HL-60 (cell line): Measurements from ENCODE around the gene GSC.

Experiments
- DNase-seq, 2 experiments: peaks; one replicate each; pipeline ENCODE4 v3.0.0-alpha.2; 2010 to 2020; ENCODE audit warnings: low read depth in 1 of 2, low spot score in 1 of 2
- H3K27ac ChIP-seq: fragments of 250-450 bp; sonication (Bioruptor Pico); replicated peaks from 2 replicates; pipeline ENCODE4 v1.5.1; 2020; ENCODE audit warnings: mild to moderate bottlenecking, moderate library complexity
- H3K27me3 ChIP-seq: fragments of 250-450 bp; sonication (Bioruptor Pico); 2 replicates; pipeline ENCODE4 v1.5.1; 2021; ENCODE audit warnings: mild to moderate bottlenecking, moderate library complexity; ENCODE audit not compliant: insufficient read depth, poor library complexity, severe bottlenecking
- H3K4me3 ChIP-seq: replicated peaks from 2 replicates; pipeline ENCODE4 v1.5.1; 2011; ENCODE audit warnings: mild to moderate bottlenecking, control low read depth, low read length; ENCODE audit not compliant: insufficient read depth
- CTCF ChIP-seq: IDR thresholded peaks from one replicate; pipeline ENCODE4 v1.5.1; 2011; ENCODE audit warnings: low read length, control low read depth, inconsistent platforms; ENCODE audit not compliant: insufficient read depth
- GABPA ChIP-seq: IDR thresholded peaks from 2 replicates; pipeline ENCODE4 v1.6.1; 2012; ENCODE audit warnings: low read depth
- POLR2AphosphoS5 ChIP-seq: IDR thresholded peaks from 2 replicates; pipeline ENCODE4 v1.6.1; 2012; ENCODE audit warnings: low read depth
- REST ChIP-seq: IDR thresholded peaks from 2 replicates; pipeline ENCODE4 v1.6.1; 2012; ENCODE audit warnings: low read depth; ENCODE audit not compliant: insufficient replicate concordance
- SPI1 ChIP-seq: IDR thresholded peaks from 2 replicates; pipeline ENCODE4 v1.6.1; 2012; ENCODE audit warnings: low read depth, mild to moderate bottlenecking, borderline replicate concordance

GSC gene

GRCh38 chr14:94779713-94780112 is 9.8 kb upstream of the GSC start:
- TF ChIP-seq POLR2AphosphoS5 (no peak), GABPA (no peak), SPI1 (no peak)
- H3K27me3 ChIP-seq, result peaks cover 13% of the 10 kb centered on the region

GRCh38 chr14:94775871-94776210 is 5.9 kb upstream of the GSC start:
- DNase-seq, result no peak
- Histone ChIP-seq H3K27me3 (peaks cover 51% of the 10 kb centered on the region), H3K4me3 (no peak overlapping the region), H3K27ac (no peak overlapping the region)
- TF ChIP-seq SPI1, result no peak
- TF ChIP-seq REST, result no peak
- TF ChIP-seq CTCF, result no peak

More at GRCh38 chr14:94779713-94780112, 9.8 kb upstream of the GSC start:
- DNase-seq, result no peak
- H3K4me3 ChIP-seq, result no peak overlapping the region
- no peak overlapping the region for H3K27ac ChIP-seq

DNA sequence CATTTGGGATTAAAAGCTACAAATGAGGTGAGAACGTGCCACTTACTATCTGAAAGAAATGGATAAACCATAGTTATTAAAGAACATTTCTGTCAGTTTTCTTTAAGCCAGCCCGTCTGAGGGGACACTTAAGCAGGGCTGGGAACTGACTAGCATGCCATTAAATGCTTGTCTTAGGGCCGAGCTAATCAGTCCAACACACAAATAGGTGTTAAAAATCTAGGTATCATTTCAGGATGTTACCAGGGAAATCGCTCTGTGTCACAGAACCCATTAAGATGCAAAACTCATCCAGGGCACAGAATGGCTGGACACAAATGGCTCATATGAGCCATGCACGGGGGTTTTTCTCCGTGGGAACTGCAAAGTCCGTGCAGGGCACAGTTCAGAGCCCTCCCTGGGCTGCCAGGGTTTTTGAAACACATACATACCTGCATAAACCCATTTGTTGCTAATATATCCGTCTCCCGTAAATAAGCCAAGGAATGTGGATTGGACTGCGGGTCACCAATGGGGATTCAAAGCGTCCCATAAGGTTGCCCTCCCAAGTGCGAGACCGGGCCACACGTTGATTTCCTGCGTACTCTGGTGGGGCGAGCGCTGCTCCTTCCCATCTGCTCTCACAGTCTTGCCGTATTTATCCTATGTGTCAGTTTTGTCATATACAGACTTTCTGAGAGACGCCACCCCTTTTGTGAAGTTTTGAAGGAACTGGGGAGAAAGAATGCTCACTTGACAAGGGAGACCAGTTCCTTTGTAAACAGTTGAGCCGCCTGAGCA is 5.4 kb upstream of the GSC start:
- H3K27me3 ChIP-seq, result peaks cover 56% of the 10 kb centered on the region
- H3K27ac ChIP-seq, result no peak overlapping the region
- H3K4me3 ChIP-seq, result no peak overlapping the region
- DNase-seq, result no peak
- no peak for TF ChIP-seq CTCF
- no peak for TF ChIP-seq REST
- TF ChIP-seq POLR2AphosphoS5, result no peak
- no peak for TF ChIP-seq GABPA
- TF ChIP-seq SPI1, result no peak

DNA sequence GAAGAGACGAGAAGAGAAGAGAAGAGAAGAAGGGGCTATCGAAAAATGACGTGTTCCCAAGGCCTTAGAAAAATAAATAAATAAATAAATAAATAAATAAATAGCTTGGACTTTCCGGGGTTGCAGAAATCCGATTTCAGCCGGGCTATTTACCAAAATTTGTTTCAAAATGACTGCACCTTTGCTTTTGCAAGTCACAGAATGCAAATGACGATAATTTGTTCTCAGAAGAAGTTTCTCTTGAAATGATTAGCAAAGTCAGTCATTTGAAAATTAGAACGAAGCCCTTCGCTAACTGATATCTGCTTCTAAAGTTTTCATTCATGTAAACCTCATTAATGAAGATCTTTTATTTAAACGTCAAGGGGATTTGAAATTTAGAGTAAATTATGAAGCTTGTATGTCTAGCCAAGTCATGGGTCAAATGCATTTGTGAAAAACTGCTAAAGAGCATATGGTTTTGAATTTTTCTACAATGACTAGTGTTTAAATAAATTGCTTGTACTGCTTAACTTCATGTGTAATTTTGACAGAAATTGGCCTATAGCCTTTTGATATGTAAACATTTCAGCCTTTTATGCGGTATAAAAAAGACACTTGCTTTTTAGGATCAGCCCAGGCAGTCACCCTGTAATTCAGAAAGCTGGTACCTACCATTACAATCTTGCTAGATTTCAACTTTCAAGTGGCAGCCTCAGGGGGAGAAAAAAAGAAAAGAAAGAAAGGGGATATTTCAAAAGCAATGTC is 4.6 kb upstream of the GSC start:
- no peak overlapping the region for H3K27ac ChIP-seq
- no peak overlapping the region for H3K4me3 ChIP-seq
- peaks cover 59% of the 10 kb centered on the region for H3K27me3 ChIP-seq
- DNase-seq, result no peak
- TF ChIP-seq REST (no peak), CTCF (no peak), POLR2AphosphoS5 (no peak), GABPA (no peak), SPI1 (no peak)
